Hepatic stellate cell (primary cell): ENCODE data around the gene DIPK1C.

Source experiments
- DNase-seq: peaks from one replicate; pipeline ENCODE4 v3.0.0; 2011; ENCODE audit warnings: low spot score

The DIPK1C gene

GRCh38 chr18:74482697-74483096 is 25.6 kb upstream of the DIPK1C start:
- no peak for DNase-seq

DNA sequence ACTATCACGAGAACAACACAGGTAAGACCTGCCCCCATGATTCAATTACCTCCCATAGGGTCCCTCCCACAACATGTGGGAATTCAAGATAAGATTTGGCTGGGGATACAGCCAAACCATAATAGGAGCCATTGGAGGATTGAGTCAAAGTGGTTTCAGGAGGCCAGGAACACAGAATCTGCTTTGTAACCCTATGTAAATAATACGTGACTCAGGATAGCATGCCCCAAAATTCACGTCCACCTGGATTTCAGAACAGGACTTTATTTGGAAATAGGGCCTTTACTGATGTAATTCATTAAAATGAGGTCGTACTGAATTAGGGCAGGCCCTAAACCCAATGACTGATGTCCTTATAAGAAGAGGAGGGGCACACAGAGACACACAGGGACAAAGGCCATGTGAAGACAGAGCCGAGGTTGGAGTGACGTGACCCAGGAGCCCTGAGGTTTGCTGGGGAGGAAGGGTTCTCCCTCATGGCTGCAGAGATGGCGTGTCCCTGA is 23.1 kb upstream of the DIPK1C start:
- no peak for DNase-seq

DNA sequence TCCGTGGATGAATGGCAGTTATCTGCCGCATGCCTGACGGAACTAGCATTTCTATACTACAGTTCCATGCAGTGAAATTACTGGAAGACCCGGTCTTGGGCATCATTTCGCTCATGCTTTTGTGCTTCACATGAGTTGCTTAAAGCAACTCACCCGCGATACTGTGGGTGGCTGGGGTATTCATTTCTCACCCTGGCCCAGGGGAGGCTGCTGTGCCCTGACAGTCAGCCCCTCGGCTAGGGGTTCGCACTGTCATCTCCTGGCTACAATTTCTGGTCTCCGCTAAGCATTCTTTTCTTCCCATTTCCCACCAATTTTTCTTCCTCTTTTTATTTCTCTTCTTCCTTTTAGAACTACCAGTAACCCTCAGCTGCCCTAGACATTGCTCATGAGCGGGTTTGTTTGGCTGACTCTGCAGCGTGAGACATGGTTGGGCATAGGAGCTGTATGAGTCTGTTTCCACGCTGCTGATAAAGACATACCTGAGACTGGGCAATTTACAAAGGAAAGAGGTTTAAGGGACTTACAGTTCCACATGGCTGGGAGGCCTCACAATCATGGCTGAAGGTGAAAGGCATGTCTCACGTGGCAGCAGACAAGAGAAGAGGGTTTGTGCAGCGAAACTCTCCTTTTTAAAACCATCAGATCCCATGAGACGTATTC is 22.5 kb upstream of the DIPK1C start:
- no peak for DNase-seq

DNA sequence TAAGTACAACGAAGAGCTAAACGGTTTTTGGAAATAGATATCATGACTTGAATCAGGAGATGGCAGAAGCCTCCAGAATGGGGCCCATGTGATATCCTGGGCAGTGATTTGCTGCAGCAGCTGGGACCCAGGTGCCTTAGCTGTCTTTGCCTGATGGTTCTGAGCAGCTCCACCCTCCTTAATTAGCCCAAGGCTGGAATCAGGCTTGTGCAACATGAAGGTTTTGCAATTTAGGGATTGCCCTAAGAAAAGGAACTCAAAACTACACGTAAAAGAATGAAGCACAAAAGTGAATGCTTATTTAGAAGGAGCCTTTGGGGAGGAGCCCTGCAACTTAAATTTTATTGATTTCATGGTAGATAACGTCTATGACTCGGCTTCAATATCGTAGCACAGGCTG is 21.8 kb upstream of the DIPK1C start:
- DNase-seq: no peak

- DNase-seq: no peak
Observed at GRCh38 chr18:74478316-74478715, 21.2 kb upstream of the DIPK1C start.

- no peak for DNase-seq
Observed at GRCh38 chr18:74477771-74478170, 20.7 kb upstream of the DIPK1C start.

- peak; percentile 58 for DNase-seq
Observed at GRCh38 chr18:74476140-74476539, 19.0 kb upstream of the DIPK1C start.

DNA sequence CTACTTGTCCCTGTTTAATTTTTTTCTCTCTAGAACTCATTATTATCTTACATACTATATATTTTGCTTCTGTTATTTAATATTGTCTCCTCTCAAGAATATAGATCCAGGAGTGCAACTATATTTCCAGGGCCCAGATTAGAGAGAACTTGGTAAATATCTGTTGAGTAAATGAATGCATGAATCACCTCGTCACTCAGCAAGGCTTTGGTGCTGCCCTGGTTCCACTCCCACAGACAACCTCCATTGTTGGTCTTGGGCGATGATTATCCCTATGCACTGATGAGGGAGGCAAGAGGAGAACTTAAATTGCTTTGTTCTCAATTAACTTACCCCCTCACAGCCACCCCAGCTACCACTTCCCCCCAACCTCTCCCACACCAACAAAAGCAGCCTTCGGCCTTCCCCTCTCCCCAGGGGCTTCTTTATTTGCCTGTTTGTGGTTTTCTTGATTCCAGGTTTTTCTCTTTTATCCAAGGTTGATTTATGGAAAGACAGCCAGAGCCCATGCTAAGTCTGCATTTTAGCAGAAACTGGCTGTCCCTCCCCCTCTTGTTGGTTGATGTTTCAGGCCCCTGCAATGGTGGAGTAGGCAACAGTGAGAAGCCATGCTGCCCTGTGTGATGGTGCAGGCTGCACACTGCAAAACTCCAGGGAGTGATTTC is 17.0 kb upstream of the DIPK1C start:
- no peak for DNase-seq

GRCh38 chr18:74472312-74472711 is 15.2 kb upstream of the DIPK1C start:
- DNase-seq: no peak

DNA sequence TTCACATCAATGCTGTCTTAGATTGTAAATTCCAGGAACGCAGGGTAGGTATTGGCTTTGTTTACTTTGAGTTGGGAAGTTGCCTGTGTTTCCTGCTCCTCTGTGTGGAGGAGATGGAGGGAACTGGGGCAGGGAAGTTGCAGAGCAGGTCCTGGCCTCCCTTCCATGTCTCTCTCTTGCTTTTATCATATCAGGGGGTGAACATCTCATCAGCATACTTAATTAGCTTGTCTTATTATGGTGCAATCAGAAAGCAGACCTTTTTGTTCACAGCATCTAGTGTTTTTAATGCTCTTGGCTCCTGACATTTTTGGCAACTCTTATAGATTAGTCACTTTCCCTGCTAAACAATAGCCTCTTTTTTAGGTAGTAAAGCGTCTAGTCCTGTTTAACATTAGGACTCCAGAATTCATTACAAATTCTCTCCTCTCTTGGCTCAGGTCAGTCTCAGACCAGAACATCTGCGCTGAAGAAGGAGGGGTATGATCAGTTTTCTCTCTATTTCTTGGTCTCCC is 11.5 kb upstream of the DIPK1C start:
- no peak for DNase-seq

GRCh38 chr18:74465775-74466174 is 8.7 kb upstream of the DIPK1C start:
- DNase-seq: no peak

DNA sequence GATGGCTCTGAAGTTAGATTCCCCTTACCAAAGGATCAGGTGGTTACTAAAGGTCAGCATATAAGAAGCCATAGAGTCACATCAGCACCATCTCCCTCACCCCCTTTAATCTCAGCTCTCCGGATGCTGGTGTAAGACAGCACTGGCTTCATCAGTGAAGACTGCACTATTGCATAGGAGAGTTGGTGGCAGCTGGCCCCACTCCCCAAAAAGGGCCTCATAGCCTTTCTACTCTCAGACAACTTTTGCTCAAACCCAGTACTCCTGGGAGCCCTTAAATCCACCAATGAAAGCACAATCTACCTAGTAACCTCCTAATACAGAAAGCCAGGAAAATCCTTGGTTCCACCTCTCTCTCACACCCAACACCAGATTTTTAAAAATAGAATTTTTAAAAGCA is 6.9 kb upstream of the DIPK1C start:
- no peak for DNase-seq

GRCh38 chr18:74463254-74463653 is 6.1 kb upstream of the DIPK1C start:
- DNase-seq: no peak

- no peak for DNase-seq
Observed at GRCh38 chr18:74460825-74461224, 3.7 kb upstream of the DIPK1C start.

GRCh38 chr18:74459889-74460288 is 2.8 kb upstream of the DIPK1C start:
- no peak for DNase-seq

GRCh38 chr18:74457725-74458421 is 765 bp upstream of the DIPK1C start:
- DNase-seq: no peak

GRCh38 chr18:74456349-74457042 is 612 bp downstream of the DIPK1C start:
- no peak for DNase-seq

GRCh38 chr18:74456017-74456348 is 1.1 kb downstream of the DIPK1C start:
- no peak for DNase-seq

- DNase-seq: no peak
Observed at GRCh38 chr18:74455386-74455785, 1.7 kb downstream of the DIPK1C start.

DNA sequence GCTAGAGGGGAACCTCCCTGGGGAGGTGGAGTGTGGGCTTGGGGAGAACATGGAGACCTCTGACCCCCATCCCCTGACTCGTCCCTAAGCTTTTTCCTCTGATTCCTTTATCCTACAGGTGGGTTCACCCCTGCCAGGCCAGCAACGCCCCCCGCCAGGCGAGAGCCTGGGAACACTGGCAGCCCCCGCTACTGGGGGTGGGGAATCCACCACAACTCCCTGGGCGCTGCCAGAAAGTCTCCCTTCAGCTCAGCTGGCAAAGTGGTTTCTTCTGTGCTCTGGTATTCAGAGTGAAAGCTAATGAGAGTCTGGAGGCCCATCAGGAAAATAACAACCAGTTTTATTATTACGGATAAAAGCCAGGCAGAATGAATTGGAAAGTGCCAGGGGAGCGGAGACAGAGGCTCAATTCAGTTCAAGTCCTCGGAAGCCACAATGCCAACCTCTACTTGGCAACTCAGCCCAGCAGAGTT is 2.8 kb downstream of the DIPK1C start:
- DNase-seq: no peak

DNA sequence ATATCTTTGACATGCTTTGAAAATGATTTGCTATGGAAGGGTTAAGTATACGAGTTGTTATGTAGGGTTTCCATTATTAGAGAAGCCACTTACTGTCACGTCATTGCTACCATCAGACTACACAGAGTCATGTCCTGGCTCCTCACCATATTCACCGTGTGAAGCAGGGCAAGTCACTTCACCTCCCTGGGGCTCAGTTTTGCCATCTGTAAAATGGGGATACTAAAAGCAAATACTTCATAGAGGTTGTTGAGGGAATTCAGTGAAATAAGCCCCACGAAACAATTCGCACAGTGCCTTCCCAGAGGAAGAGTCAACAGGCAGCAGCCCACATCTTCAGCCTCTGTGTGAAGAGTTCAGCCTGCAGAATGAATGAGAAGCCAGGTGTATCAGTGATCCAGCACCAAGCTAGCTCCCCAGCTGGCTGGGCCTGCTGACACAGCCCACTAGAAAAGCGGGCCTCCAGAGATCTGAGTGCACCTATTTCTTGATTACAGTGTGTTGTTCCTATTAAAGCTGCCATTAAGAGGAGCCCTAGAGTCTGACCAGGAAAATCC is 3.4 kb downstream of the DIPK1C start:
- no peak for DNase-seq

GRCh38 chr18:74453016-74453566 is 4.0 kb downstream of the DIPK1C start:
- no peak for DNase-seq
